Right hindlimb (tissue), 1 donor: ENCODE measurements around the gene SLC22A13.
"Not testable (repeated sequence)": the region's sequence is repeated elsewhere in the genome, so short reads cannot be mapped to it uniquely, and the experiment has no call there.

Source experiments
- DNase-seq: peaks from one replicate; pipeline ENCODE4 v3.0.0-alpha.2; 2018

The SLC22A13 gene

DNA sequence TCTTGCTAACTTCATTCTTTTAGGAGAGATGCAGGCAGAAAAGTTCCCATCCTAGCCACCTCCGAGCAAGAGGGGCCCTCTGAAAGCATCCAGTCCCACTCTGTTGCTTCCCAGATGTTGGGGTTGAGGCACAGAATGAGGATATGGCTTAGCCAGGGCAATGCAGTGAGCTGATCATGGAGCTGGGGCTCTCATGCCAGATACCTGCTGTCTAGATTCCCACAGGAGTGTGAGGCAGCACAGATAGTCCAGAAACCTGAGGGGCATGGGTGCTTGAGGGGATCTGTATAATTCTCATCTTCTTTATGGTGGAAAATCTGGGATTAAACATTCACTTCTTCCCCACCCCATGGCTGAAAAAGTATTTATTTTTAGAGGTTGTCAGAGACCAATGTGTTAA, 1.2 kb downstream of the SLC22A13 start:
- no peak for DNase-seq

DNA sequence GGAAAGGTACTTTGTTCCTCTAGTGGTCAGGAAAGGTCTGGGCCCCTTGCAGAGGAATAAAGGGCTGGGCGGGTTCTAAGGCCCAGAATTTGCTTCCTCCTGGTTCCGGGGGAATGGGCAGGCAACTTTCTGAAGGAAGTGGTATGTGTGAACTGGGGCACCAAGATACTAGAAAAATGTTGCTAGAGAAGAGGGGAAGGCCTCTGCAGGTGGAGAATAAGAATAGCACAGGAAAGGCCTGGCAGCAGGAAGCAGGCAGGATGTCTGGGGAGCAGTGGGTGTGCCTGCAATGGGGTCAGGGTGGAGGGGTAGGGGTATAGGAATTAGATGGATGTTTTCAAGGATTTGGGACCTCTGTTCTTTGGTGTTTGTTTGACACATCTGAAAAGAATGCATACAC, 2.0 kb downstream of the SLC22A13 start:
- no peak for DNase-seq

DNA sequence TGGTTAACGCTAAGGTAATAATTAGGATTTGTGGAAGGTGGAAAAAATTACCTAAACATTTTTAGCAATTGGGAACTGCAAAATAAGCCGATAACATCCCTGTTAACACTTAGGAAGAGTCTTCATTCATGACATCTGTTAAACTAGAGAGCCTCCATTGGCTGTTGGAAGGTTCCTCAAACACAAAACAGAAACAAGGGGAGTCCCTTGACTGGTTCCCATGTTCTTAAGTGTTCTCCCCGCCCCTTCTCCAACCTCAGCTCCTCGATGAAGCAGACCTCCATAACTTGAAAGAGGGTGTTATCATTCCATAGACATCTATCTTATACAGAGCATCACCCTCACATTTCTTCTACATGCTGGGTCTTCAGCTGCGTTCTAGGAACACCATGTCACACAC, 2.5 kb downstream of the SLC22A13 start:
- DNase-seq: no peak

GRCh38 chr3:38268522-38268921, 2.9 kb downstream of the SLC22A13 start:
- DNase-seq: no peak

- no peak for DNase-seq
These were observed 5.0 kb downstream of the SLC22A13 start for GRCh38 chr3:38270606-38271005.

DNA sequence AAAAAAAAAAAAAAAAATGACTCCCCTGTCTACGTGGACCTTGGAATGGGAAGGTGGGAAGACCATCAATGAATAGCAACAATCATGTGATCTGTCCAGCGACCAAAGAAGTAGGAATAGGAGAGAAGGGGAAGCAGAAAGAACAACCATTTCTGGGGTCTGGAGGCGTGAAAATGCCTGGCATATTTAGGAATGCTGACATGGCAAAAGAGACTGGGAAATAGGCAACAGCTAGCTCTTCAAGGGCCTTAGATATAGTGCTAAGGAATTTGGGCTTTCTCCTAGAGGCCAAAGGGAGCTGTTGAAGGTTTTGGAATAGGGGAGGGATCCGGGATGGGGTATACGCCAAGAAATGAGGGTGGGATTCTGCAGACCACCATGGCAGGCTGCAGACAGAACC, 5.9 kb downstream of the SLC22A13 start:
- DNase-seq: no peak

- DNase-seq: no peak
These were observed 9.4 kb downstream of the SLC22A13 start for GRCh38 chr3:38274864-38275649.

DNA sequence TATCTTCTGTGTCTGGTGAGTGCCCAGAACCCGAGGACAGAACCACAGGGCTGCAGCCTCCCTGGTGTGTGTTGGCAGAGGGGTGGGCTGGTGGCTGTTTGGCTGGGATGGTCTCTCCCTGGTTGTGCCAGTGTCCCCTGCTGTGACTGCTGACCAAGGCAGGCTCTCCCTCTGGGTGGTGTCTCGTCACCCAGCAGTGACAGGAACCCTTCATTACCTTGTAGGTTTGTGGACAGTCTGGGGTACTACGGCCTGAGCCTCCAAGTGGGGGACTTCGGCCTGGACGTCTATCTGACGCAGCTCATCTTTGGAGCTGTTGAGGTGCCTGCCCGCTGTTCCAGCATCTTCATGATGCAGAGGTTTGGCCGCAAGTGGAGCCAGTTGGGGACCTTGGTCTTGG, 10.0 kb downstream of the SLC22A13 start:
- DNase-seq: no peak

- DNase-seq: no peak
These were observed 10.7 kb downstream of the SLC22A13 start for GRCh38 chr3:38276081-38276916.

DNA sequence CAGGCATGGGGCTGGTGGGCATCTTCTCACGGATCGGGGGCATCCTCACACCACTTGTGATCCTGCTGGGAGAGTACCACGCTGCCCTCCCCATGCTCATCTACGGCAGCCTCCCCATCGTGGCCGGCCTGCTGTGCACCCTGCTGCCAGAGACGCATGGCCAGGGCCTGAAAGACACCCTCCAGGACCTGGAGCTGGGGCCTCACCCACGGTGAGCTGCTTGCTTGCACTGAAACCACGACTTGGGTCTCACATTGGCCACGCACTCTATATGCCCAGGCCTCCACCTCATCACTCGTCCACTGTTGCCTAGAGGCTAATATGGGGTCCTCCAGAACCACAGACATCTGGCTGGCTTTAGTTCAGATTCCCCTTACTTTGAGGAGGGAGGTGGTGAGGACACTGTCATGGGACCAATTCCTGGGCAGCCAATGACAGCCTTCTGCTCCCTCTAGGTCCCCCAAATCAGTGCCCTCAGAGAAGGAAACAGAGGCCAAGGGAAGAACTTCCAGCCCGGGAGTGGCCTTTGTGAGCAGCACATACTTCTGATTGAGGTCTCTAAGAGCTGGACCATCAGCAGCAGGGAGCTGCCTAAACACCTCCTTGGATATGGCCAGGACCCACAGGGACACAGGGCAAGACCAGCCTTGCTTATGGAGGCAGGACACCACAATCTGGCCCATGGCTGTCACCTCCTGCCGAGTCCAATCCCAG, 11.5 kb downstream of the SLC22A13 start:
- no peak for DNase-seq

GRCh38 chr3:38278841-38279240, 13.2 kb downstream of the SLC22A13 start:
- no peak for DNase-seq

DNA sequence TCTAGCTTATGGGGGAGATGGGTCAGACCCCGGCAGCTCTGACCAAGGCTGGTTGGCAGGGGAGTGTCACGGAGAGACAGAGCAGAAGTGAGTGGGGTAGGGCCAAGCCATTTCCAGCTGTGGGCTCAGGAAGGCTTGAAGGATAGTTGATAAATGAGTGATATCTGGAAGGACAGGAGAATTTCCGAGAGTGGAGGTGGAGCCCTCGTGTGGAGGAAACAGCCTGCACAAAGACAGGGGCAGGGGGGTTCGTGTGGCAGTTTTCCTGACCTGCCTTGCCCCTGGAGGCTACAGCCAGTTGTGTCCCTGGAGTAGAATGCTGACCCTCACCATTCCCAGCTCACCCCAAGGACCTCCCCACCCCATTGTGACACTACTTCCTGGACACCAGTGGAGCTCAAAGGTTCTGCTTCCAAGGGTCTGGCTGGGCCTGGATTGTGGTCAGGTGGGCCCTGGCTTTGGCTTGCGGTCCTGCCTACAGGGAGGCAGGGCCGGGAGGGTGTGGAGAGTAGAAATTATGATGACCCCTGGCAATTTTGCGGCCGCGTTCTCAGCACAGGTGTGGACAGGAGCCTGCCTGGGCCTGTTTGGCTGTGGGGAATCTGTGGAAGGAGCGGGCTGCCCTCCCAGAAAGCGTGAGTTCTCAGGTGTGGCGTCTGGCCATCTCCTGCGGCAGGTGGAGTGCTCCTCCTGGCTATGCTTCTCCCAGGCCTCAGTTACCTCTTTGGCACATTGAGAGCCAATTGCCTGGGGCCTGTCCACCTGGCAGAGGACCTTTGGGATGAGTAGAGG, 16.5 kb downstream of the SLC22A13 start, which contains the start of gene SLC22A14:
SLC22A14 (plus strand) TSS at position 400 of the 792 bp plus-strand sequence. CDS start 23,733 bp downstream, outside the sequence.
- no peak for DNase-seq

- no peak for DNase-seq
These were observed 18.5 kb downstream of the SLC22A13 start for GRCh38 chr3:38283810-38284755.

DNA sequence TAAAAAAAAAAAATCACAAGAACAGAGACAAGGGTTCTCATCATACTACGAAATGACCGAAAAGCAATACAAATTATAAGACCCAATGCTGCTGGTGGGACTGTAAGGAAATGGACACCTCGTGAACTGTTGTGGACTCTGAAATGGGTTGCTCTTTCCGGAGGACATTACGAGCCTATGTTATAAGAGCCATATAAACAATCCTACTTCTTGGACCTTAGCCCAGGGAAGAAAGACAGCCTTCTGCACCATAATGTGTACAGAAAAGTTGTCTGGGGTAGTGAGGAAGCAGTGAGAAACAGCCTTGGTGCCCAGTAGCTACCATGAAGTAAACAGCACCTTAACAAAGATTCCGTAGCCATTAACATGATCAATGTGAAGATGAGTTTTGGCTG, 19.1 kb downstream of the SLC22A13 start:
- DNase-seq: no peak

GRCh38 chr3:38289286-38290217, 23.9 kb downstream of the SLC22A13 start:
- not testable (repeated sequence) for DNase-seq

GRCh38 chr3:38297053-38297452, 31.4 kb downstream of the SLC22A13 start:
- DNase-seq: not testable (repeated sequence)

DNA sequence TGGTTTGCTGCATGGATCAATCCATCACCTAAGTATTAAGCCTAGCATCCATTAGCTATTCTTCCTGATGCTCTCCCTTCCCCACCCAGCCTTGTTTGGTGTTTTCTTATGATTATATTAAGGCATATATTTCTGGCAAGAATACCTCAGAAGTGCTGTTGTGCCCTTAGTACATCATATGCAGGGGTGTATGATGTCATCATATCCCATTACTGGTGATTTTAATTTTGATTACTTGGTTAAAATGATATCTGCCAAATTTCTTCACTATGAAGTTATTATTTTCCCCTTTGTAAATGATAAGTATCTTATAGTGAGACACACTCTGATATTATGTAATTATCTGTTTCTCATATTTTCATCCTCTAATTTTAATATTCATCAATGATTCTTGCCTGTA, 31.9 kb downstream of the SLC22A13 start:
- no peak for DNase-seq

GRCh38 chr3:38297947-38298711, 32.5 kb downstream of the SLC22A13 start:
- DNase-seq: no peak

- no peak for DNase-seq
These were observed 41.3 kb downstream of the SLC22A13 start for GRCh38 chr3:38306941-38307340.
